Inferior parietal cortex (tissue), 1 donor: ENCODE results near the gene CXorf51B.
"Not testable (repeated sequence)": the region's sequence is repeated elsewhere in the genome, so short reads cannot be mapped to it uniquely, and the experiment has no call there.

ENCODE experiments used
- DNase-seq: peaks from one replicate; pipeline ENCODE4 v3.0.0-alpha.2; 2016; ENCODE audit errors: extremely low spot score

CXorf51B gene

GRCh38 chrX:146809471-146809870 is at the start of gene CXorf51B:
Gene CXorf51B, plus strand, starts transcription at chrX:146809771. Its CDS starts 21 bp downstream, at chrX:146809792.
- not testable (repeated sequence) for DNase-seq

GRCh38 chrX:146814644-146815043 is 5.1 kb downstream of the CXorf51B start, which contains the start of gene CXorf51A:
Gene CXorf51A, minus strand, starts transcription at chrX:146814744. Its CDS starts 21 bp downstream, at chrX:146814723.
- DNase-seq, result not testable (repeated sequence)

GRCh38 chrX:146831994-146832393 is 22.4 kb downstream of the CXorf51B start:
- DNase-seq, result no peak

GRCh38 chrX:146854281-146854680 is 44.7 kb downstream of the CXorf51B start:
- peak; percentile 22 for DNase-seq
